ENCODE measurements around the gene GLI1. TPM values are rescaled to one million over a fixed set of nuclear protein-coding genes. Genes with fewer than 3 reads are reported as not detected.

The GLI1 gene
- total RNA-seq, 1 donor from 2014 or later: 0.83 TPM

DNA sequence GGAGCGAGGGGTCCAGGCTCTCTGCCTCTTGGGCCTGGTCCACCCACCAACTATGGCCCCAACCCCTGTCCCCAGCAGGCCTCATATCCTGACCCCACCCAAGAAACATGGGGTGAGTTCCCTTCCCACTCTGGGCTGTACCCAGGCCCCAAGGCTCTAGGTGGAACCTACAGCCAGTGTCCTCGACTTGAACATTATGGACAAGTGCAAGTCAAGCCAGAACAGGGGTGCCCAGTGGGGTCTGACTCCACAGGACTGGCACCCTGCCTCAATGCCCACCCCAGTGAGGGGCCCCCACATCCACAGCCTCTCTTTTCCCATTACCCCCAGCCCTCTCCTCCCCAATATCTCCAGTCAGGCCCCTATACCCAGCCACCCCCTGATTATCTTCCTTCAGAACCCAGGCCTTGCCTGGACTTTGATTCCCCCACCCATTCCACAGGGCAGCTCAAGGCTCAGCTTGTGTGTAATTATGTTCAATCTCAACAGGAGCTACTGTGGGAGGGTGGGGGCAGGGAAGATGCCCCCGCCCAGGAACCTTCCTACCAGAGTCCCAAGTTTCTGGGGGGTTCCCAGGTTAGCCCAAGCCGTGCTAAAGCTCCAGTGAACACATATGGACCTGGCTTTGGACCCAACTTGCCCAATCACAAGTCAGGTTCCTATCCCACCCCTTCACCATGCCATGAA lies 11.5 kb downstream of the GLI1 start:
- intact Hi-C loops (cut with DNase I): no loop called here
- DNase-seq (ENCODE audit: low spot score): no peak

- intact Hi-C loops (cut with DNase I): no loop called here
- no peak for DNase-seq (ENCODE audit: low spot score)
These were observed 12.1 kb downstream of the GLI1 start for GRCh38 chr12:57471661-57472060.

DNA sequence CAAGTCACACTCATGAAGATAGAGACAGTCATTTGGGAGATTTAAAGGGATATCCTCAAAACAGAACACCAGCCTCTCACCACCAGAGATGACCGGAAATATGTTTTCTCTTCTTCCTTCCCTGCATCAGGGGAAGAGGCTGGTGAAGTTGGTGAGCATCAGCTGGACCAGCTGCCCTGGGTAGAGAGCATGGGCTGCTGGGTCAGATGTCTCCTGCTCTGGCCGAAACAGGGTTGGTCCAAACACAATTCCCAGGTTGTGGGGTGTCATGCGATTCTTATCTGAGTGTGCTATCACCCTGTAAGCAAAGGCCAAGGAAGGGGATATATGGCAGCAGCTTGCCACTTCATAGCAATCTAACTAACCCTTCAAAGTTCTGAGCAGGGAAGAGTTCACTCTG lies 12.8 kb downstream of the GLI1 start:
- intact Hi-C loops (cut with DNase I): no loop called here
- DNase-seq (ENCODE audit: low spot score): no peak

- intact Hi-C loops (cut with DNase I): no loop called here
- no peak for DNase-seq (ENCODE audit: low spot score)
These were observed 13.8 kb downstream of the GLI1 start for GRCh38 chr12:57473392-57473791.

GRCh38 chr12:57473886-57474285 lies 14.3 kb downstream of the GLI1 start:
- no peak for DNase-seq (ENCODE audit: low spot score)
- intact Hi-C loops (cut with DNase I): no loop called here

DNA sequence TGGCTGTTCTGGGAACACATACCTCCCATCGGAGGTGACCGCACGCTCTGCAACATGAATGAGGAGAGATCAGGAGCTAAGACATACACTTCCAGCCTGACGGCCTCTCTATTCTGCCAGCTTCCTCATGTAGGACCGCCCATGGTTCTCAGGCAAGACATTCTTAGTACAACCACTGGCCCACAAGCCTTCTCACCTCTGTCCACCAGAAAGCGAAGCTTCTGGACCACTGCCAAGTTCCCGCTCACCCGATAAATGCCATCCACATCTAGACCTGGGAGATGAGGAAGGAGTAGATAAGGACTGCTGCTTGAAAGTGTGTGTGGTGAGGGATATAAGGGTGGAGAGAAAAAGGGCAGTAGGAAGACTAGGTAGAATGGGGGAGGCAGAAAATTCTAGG lies 14.8 kb downstream of the GLI1 start:
- intact Hi-C loops (cut with DNase I): no loop called here
- DNase-seq (ENCODE audit: low spot score): no peak

DNA sequence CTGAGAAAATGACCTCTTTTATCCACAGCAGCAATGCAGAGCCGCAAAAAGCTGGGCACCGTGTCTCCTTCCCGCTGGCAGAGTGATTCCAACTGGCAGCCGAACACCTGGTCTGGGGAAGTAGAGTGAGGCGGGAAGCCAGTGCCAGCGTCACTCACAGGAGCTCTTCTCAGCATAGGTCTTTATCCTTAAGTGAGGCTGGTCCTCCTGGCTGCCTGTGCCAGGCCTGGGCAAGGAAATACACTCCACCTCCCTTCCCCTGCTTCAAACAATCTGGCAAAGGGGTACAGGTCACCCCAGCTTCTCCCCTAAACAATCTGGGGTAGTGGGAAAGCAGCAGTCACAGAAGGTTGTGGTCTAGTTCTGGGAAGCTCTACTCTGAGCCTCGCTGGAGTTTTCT lies 15.3 kb downstream of the GLI1 start:
- DNase-seq (ENCODE audit: low spot score): no peak
- intact Hi-C loops (cut with DNase I): no loop called here

GRCh38 chr12:57475271-57476161 lies 15.9 kb downstream of the GLI1 start:
- intact Hi-C loops (cut with DNase I): no loop called here
- DNase-seq (ENCODE audit: low spot score): no peak

DNA sequence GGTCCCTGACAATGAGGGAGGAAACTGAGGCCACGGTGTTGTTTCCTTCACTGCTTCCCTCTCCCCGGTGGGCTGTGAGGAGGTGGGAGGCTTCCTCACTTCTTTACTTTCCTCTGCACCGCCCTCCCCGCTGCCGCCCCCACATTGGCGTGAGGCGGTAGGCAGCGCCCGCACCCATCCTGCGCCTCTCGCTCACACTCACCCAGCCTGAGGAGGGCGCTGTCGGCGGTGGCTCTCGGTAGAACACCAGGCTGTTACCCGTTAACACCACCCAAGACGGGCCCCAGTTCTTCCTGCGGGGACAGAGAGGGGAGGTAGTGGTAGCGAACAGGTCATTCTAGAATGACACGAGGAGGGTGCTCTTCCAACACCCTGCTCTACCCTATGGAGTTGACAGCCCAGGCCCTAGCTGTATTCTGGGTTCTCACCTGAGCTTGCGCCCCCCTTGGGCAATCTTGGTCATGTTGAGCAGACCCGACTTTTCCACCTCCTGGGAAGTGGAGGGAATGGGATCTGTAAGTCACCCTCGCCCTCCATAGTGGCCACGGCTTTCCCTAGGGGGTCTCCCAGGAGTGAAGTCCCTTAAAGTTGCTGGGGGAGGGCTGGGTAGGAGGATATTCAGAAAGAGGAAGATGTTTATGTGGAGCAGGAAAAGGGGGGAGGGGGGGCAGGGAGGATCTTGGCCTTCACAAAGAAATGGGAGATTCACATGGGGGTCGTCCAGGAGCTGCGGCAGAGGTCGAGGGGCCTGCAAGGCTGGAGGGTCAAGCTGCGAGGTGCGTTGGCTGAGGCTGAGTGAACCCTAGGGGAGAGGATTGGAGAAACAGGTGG lies 16.8 kb downstream of the GLI1 start:
- intact Hi-C loops (cut with DNase I): no loop called here
- no peak for DNase-seq (ENCODE audit: low spot score)

DNA sequence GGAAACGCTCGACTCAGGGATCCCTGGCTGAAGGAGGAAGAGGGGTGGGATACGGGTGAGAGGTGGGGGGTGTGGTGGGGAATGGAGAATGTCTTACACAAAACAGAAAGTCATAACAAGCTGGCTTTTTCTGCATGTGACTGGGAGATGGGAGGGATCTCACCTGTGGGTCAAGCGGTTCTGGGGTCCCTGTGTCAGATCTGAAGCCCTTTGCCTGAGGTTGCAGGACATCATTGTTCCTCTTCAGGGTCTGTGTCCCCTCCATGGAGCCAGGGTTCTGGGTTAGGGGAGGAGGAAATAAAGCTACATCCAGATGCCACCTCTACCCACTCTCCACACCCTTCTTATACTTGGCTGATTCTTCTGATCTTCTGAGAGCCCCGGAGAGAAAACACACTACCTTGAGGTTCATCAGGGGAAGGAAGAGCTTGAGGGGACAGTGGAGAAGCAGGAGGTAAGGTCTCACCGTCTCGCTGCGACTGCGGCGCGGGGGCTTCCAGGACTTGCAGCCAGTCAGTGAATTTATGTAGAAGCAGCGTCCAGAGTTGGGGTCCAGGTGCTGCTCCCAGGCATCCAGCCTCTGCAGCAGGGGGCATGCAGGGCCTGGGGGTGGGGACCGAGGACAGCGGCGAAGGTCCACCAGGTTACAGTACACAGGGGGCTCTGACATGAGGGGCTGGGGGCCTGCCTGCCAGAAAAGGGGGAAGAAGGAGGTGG lies 17.6 kb downstream of the GLI1 start:
- no peak for DNase-seq (ENCODE audit: low spot score)

DNA sequence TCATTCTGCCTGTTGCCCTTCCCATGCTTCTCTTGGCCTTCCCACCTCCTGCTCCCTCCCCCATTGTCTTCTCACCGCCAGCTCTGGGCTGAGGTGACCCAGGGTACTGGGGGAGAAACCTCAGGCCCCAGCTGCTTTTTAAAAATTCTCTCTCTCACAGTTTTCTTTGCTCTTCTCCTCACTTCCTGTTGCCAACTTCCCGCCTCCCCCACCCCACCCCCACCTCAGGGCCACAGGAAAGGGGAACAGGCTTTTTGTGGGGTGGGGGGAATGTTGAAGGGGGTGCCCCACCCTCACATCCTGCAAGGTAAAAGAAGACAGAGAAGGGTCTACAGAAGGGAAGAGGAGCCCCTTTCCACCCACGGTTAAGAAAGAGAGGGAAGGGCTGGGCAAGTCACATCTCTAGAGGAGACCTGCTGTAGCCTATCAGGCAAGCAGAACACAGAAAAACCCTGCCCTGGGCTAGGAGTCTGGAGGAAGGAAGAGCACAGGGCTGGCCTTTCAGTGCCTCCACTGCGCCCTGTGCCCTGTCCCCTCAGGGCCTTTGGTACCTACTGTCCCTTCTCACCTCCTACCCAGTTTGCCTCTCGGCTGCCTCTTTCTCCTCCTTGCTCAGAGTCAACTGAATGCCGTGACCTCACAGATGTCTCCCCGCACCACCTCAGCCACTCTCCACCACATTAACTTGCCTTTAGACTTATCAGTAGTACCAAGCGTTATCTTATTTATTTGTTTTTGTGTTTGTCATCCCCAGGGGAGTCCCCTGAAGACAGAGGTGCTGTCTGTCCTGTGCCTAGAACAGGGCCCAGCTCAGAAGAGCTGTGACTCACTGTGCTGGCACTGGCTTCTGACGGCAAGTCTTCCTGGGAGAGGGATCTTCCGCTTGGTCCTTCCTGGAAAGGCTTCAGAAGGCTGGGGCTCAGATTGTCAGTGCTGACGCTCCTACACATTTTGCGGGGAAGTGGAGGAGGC lies 18.4 kb downstream of the GLI1 start:
- intact Hi-C loops (cut with DNase I): no loop called here
- no peak for DNase-seq (ENCODE audit: low spot score)

More for the DNA sequence above, 17.6 kb downstream of the GLI1 start:
- intact Hi-C loops (cut with DNase I): no loop called here

DNA sequence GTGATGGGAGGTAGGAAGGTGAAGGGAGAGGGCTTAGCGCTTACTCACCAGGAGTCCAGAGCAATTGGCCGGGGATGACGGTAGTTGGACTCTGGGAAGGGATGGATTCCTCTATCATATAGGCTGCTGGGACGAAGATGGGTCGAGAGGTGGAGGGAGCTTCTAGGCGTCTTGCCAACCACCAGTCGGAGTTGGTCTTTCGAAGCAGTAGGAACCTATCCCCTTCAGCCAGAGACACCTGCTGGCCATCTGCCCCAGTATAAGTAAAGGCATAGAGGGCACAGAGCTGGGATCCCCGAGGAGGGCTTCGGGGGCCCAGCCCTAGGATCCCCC lies 19.4 kb downstream of the GLI1 start:
- intact Hi-C loops (cut with DNase I): no loop called here
- no peak for DNase-seq (ENCODE audit: low spot score)

- no peak for DNase-seq (ENCODE audit: low spot score)
- intact Hi-C loops (cut with DNase I): no loop called here
These were observed 20.0 kb downstream of the GLI1 start, which contains the start of gene ARHGAP9 for GRCh38 chr12:57479376-57480115. Gene ARHGAP9 (minus strand): TSS chr12:57479866. CDS start chr12:57479406, 460 bp downstream.

DNA sequence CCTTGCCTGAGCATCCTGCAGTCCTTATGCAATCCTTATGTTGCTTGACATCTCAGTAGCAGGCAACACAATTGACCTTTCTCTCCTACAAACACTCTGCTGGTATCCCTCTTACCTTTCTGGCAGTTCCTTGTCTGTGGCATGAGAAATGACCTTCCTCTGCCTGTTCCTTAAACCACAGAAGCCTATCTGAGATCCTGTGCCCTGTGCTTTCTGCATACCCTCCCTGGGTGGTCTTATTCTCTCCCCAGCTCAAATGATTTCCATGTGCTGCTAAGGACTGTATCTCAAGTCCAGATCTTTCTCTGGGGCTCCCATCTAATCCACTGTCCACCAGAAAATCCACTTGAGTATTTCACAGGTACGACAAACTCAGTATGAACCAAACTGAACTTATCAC lies 22.1 kb downstream of the GLI1 start:
- DNase-seq (ENCODE audit: low spot score): no peak
- intact Hi-C loops (cut with DNase I): no loop called here

- DNase-seq (ENCODE audit: low spot score): no peak
- intact Hi-C loops (cut with DNase I): no loop called here
These were observed 23.9 kb downstream of the GLI1 start for GRCh38 chr12:57483466-57483865.

DNA sequence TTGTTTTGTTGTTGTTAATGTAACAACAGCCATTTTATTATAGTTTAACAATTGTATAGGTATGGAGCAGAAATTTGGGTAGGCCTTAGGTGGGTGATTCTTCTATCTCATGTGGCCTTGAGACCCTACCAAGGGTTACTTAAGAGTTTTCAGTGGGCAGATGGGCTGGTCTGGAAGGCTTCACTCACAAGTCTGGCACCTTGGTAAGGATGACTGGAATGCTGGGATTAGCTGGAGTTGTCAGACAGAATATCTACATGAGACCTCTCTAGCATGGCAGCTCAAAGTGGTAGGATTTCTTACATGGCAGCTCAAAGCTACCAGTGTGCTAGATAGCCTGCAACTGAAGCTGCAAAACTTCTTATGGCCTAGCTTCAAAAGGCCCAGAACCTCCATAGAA lies 26.1 kb downstream of the GLI1 start:
- no peak for DNase-seq (ENCODE audit: low spot score)
- intact Hi-C loops (cut with DNase I): loop anchor here (5.0 kb wide), 1 partner anchor 37 kb away; the partner anchor contains the start of genes DDIT3 and MBD6

- intact Hi-C loops (cut with DNase I): loop anchor here (5.0 kb wide), 1 partner anchor 35 kb away; the partner anchor contains the start of genes DDIT3 and MBD6
- DNase-seq (ENCODE audit: low spot score): no peak
These were observed 27.5 kb downstream of the GLI1 start for GRCh38 chr12:57487055-57487596.

Data from cardiac septum (tissue), 1 donor.